Measurements from ENCODE around the gene CD209. TPM values are rescaled to one million over a fixed set of nuclear protein-coding genes. Genes with fewer than 3 reads are reported as not detected.
A peak's percentile ranks its signal among the peaks of the same experiment; 100 is the strongest.
"Not testable (repeated sequence)": the region's sequence is repeated elsewhere in the genome, so short reads cannot be mapped to it uniquely, and the experiment has no call there.

The CD209 gene
- total RNA-seq, 2 experiments from 2014 or later, result not detected

DNA sequence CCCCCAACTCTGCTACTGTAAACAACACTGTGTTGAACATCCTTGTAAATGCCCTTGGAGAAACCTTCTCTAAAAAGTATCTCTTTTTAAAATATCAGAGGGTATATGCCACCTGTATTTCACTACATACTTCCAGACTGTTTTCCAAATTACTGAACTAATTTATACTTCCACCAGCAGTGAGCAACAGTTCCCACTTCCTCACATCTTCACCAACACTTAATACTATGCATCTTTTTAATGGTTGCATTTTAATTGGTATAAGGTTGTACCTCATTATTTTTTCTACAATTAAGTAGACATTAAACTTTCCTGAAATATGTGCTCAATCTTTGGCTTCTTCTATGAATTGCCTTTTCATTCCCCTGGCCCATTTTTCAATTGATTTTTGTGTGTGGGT is 37.5 kb upstream of the CD209 start:
- Mint-ChIP-seq H3K4me3 (no peak overlapping the region), H3K9me3 (ENCODE audit: insufficient read depth) (no peaks in the 10 kb centered on the region), H3K4me1 (ENCODE audit: low read depth) (peaks cover 2% of the 10 kb centered on the region), H3K27ac (no peak overlapping the region), H3K27me3 (ENCODE audit: low read depth) (peaks cover 40% of the 10 kb centered on the region), H3K36me3 (ENCODE audit: low read depth) (no peaks in the 10 kb centered on the region)
- DNase-seq (no peak), ATAC-seq (no peak)
- ChIA-PET POLR2A (no interaction called here), CTCF (no interaction called here)

DNA sequence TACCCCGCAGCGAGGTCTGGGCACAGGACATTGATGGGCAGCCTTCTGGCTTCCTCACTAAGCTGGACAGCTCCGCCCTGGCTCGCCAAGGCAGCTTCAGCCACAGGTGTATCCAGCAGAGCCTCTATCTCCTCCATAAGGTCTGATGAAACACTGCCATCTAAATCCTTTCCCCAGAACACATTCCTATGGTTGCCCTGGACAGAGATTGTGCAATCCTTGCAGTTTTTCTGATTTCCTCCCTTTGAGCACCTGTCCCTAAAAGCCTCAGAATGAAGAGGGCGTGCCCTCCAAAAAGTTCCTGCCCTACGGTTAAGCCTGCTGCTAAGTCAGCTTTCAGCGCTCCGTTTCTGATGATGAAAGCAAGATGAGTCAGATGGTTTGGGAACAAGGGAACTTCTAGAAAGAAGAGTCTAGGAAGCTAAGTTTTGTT is 36.7 kb upstream of the CD209 start:
- POLR2A ChIA-PET, result no interaction called here
- CTCF ChIA-PET, result no interaction called here

DNA sequence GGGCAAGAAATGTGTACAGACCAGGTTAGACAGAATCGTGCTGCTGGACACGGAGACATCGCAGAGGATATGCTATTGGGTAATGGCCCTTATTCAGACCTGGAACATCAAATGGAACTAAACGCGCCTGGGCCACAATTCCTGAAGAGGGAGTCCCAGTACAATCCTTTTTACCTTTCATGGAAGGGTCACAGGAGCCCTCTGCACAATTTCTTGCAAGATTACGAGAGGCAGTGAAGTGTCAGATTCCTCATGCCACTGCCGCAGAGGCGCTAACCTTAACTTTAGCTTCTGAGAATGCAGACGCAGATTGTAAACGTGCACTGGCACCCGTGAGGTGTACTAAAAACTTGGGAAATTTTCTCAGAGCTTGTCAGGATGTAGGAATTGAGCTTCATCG is 33.8 kb upstream of the CD209 start:
- DNase-seq (no peak), ATAC-seq (no peak)
- CTCF ChIA-PET, result no interaction called here
- peaks cover 24% of the 10 kb centered on the region for H3K27me3 Mint-ChIP-seq (ENCODE audit: low read depth)
- no peaks in the 10 kb centered on the region for H3K4me1 Mint-ChIP-seq (ENCODE audit: low read depth)
- H3K27ac Mint-ChIP-seq, result no peak overlapping the region
- no peak overlapping the region for H3K4me3 Mint-ChIP-seq
- no peaks in the 10 kb centered on the region for H3K36me3 Mint-ChIP-seq (ENCODE audit: low read depth)
- no peaks in the 10 kb centered on the region for H3K9me3 Mint-ChIP-seq (ENCODE audit: insufficient read depth)
- POLR2A ChIA-PET, result no interaction called here

More for the DNA sequence above, 36.7 kb upstream of the CD209 start:
- H3K4me3 Mint-ChIP-seq, result no peak overlapping the region
- ATAC-seq (no peak), DNase-seq (no peak)
- H3K4me1 Mint-ChIP-seq (ENCODE audit: low read depth), result no peaks in the 10 kb centered on the region
- no peaks in the 10 kb centered on the region for H3K9me3 Mint-ChIP-seq (ENCODE audit: insufficient read depth)
- peaks cover 32% of the 10 kb centered on the region for H3K27me3 Mint-ChIP-seq (ENCODE audit: low read depth)
- no peaks in the 10 kb centered on the region for H3K36me3 Mint-ChIP-seq (ENCODE audit: low read depth)
- no peak overlapping the region for H3K27ac Mint-ChIP-seq

DNA sequence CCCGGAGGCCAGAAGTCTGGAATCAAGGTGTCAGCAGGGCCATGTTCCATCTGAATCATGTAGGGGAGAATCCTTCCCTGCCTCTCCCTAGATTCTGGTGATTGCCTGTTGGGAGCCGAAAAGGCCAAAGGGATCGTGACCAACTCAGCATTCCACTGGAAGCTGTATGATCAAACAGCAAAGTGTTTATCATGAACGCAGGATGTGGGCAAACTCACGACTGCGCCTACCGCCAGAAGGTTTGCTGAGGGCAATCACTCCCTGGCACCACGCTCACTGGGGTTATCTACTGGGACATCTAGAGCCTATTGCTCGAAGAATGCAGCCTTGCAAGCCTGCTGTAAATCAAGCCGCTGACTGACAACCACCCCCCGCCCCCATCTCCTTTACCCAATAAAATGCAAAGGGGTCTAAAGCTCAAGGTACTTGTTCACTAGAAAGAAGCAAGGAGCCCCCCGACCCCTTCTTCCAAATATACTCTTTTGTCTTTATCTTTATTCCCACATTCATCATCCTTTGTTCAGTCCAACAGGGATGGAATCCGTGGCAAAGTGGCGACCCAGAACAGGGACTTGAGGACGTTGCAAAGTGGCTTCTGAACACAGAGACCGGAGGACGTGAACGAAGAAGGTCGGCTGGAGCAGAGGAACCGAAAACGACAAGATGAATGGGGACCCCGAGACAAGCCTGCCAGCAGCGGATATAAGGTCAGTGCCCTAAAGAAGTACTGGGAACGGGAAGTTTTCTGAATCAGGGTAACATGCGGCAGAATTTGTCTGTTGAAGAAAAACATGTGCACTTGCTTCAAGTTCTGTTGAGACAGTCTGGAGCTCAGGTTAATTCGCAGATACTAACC is 32.5 kb upstream of the CD209 start:
- Mint-ChIP-seq H3K4me3 (no peak overlapping the region), H3K4me1 (ENCODE audit: low read depth) (no peaks in the 10 kb centered on the region), H3K9me3 (ENCODE audit: insufficient read depth) (no peaks in the 10 kb centered on the region), H3K27me3 (ENCODE audit: low read depth) (peaks cover 26% of the 10 kb centered on the region), H3K27ac (no peak overlapping the region), H3K36me3 (ENCODE audit: low read depth) (no peaks in the 10 kb centered on the region)
- ChIA-PET POLR2A (no interaction called here), CTCF (no interaction called here)
- ATAC-seq (no peak), DNase-seq (no peak)

DNA sequence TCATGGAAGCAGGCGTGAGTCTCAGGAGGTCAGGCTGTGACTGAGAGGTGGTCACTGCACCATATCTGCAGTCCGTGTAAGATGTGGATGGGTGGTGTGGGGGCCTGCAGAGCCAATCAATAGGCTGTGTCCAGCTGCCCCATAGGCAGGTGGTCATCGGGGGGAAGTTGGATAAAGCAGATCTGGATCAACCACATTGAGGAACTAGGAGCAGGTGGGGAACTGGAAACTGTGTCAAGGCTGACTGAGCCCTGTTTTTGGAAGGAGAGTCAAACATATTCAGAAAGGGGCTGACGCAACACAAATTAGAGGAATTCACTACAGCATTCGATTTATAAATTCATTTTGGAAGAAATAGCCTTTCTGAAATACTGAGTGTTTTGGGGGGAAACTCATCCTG is 30.7 kb upstream of the CD209 start:
- no peak for DNase-seq
- ATAC-seq, result no peak
- no peaks in the 10 kb centered on the region for H3K36me3 Mint-ChIP-seq (ENCODE audit: low read depth)
- H3K27me3 Mint-ChIP-seq (ENCODE audit: low read depth), result peaks cover 14% of the 10 kb centered on the region
- H3K9me3 Mint-ChIP-seq (ENCODE audit: insufficient read depth), result no peaks in the 10 kb centered on the region
- peaks cover 2% of the 10 kb centered on the region for H3K4me1 Mint-ChIP-seq (ENCODE audit: low read depth)
- no peak overlapping the region for H3K4me3 Mint-ChIP-seq
- ChIA-PET POLR2A (no interaction called here), CTCF (interaction anchor here (0.5 kb wide), 1 partner anchor 1622 kb away, joined by 3 read pairs; no protein-coding TSS in a partner anchor)
- no peak overlapping the region for H3K27ac Mint-ChIP-seq

DNA sequence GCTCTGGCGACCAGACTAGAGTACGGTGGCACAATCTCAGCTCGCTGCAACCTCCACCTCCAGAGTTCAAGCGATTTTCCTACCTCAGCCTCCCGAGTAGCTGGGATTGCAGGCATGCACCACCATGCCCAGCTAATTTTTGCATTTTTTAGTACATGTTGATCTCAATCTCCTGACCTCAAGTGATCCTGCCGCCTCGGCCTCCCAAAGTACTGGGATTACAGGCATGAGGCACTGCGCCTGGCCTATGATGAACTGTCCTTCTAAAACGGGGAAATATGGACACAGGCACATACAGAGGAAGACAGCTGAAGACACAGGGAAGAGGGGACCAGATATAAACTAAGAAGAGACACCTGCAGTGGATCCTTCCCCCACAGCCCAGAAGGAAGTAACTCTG is 28.4 kb upstream of the CD209 start:
- no peak for ATAC-seq
- ChIA-PET CTCF (no interaction called here), POLR2A (no interaction called here)
- Mint-ChIP-seq H3K27me3 (ENCODE audit: low read depth) (peaks cover 11% of the 10 kb centered on the region), H3K36me3 (ENCODE audit: low read depth) (no peaks in the 10 kb centered on the region), H3K27ac (no peak overlapping the region), H3K4me3 (no peak overlapping the region), H3K4me1 (ENCODE audit: low read depth) (peaks cover 16% of the 10 kb centered on the region), H3K9me3 (ENCODE audit: insufficient read depth) (no peaks in the 10 kb centered on the region)
- DNase-seq, result no peak

DNA sequence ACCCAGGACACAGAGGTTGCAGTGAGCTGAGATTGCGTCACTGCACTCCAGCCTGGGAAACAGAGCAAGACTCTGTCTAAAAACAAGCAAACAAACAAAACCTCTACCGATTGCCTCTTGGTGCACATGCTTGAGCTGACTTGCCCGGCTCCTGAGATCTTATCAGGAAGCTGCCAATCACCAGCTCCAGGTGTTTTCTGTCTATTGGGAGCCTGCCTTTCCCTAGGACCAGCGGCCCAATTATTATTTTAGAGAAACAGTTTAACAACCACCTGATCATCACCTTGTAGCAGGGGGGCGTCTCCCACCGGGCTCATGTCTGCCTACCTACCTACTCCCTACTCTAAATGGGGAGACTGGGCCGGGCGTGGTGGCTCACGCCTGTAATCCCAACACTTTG is 26.5 kb upstream of the CD209 start:
- H3K9me3 Mint-ChIP-seq (ENCODE audit: insufficient read depth), result no peaks in the 10 kb centered on the region
- ChIA-PET CTCF (no interaction called here), POLR2A (no interaction called here)
- no peak for ATAC-seq
- H3K4me3 Mint-ChIP-seq, result no peak overlapping the region
- DNase-seq, result no peak
- no peaks in the 10 kb centered on the region for H3K36me3 Mint-ChIP-seq (ENCODE audit: low read depth)
- no peak overlapping the region for H3K27ac Mint-ChIP-seq
- H3K4me1 Mint-ChIP-seq (ENCODE audit: low read depth), result peaks cover 16% of the 10 kb centered on the region
- H3K27me3 Mint-ChIP-seq (ENCODE audit: low read depth), result peaks cover 13% of the 10 kb centered on the region

DNA sequence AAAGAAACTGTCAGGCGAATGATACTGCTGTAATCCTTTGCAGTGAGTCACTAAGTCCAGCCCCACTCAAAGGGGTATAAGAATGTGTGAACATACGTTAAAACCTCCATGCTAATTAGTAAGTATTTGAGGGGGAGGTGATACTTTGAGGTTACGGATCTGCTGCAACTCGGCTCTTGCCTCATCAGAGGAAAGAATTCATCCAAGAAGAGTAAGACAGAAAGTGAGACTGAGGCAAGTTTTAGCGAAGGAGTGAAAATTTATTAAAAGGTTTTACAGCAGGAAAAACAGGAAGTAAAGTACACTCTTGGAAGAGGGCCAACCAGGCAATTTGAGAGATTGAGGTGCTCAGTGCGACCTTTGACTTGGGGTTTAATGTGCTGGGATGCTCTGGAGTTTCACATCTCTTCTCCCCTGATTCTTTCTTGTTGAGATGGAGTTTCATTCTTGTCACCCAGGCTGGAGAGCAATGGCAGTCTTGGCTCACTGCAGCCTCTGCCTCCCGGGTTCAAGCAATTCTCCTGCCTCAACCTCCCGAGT is 25.5 kb upstream of the CD209 start:
- Mint-ChIP-seq H3K4me3 (no peak overlapping the region), H3K4me1 (ENCODE audit: low read depth) (peaks cover 16% of the 10 kb centered on the region), H3K9me3 (ENCODE audit: insufficient read depth) (no peaks in the 10 kb centered on the region), H3K27ac (peak overlapping the region; percentile 31), H3K36me3 (ENCODE audit: low read depth) (no peaks in the 10 kb centered on the region), H3K27me3 (ENCODE audit: low read depth) (peaks cover 9% of the 10 kb centered on the region)
- ATAC-seq, result peak; percentile 73
- POLR2A ChIA-PET, result no interaction called here
- CTCF ChIA-PET, result no interaction called here
- peak; percentile 24 for DNase-seq

DNA sequence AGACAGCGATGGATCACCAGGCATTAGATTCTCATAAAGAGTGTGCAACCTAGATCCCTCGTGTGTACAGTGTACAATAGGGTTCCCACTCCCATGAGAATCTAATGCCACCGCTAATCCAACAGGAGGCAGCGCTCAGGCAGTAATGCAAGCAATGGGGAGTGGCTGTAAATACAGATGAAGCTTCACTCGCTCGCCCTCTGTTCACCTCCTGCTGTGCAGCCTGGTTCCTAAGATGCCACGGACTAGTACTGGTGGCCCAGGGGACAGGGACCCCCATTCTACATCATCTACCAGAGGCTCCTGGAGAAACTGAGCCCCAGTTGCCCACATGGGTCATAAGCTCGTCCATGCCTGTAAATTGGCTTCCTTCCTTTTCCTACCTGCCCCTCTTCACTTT is 23.7 kb upstream of the CD209 start:
- Mint-ChIP-seq H3K27ac (no peak overlapping the region), H3K27me3 (ENCODE audit: low read depth) (peaks cover 12% of the 10 kb centered on the region), H3K36me3 (ENCODE audit: low read depth) (no peaks in the 10 kb centered on the region), H3K4me1 (ENCODE audit: low read depth) (peaks cover 16% of the 10 kb centered on the region), H3K9me3 (ENCODE audit: insufficient read depth) (no peaks in the 10 kb centered on the region), H3K4me3 (no peak overlapping the region)
- ChIA-PET CTCF (interaction anchor here (1.4 kb wide), 1 partner anchor 29 kb away, joined by 3 read pairs; no protein-coding TSS in a partner anchor), POLR2A (no interaction called here)
- DNase-seq, result no peak
- ATAC-seq, result no peak

DNA sequence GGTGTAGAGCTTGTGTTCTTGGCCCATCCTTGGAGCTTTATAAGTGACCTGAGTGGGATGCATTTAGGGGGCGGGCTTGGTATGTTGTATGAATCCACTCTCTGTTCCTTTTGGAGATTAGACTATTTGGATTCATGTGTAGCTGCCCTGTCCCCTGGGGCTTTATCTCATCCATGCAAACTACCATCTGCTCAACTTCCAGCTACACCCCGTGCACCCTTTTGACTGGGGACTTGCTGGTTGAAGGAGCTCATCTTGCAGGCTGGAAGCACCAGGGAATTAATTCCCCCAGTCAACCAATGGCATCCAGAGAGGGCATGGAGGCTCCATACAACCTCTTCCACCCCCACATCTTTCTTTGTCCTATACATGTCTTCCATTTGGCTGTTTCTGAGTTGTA is 21.8 kb upstream of the CD209 start:
- Mint-ChIP-seq H3K27me3 (ENCODE audit: low read depth) (peaks cover 10% of the 10 kb centered on the region), H3K9me3 (ENCODE audit: insufficient read depth) (no peaks in the 10 kb centered on the region), H3K4me3 (no peak overlapping the region), H3K27ac (no peak overlapping the region), H3K4me1 (ENCODE audit: low read depth) (peaks cover 16% of the 10 kb centered on the region), H3K36me3 (ENCODE audit: low read depth) (no peaks in the 10 kb centered on the region)
- DNase-seq, result no peak
- CTCF ChIA-PET, result no interaction called here
- POLR2A ChIA-PET, result no interaction called here
- ATAC-seq, result no peak

DNA sequence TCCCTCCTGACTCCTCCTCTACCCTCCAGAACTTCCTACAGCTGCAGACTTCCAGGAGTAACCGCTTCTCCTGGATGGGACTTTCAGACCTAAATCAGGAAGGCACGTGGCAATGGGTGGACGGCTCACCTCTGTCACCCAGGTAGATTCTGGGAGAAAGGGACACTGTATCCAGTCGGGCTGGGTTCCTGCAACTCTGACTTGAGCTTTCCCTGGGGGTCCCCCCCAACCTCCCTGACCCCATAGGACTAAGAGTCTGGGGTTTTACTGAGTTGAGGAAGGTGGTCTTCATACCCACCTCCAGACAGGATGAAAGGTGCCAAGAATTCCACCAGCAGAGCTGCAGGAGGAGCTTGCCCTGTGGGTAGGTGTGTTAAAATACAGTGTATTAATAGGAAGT is 20.2 kb upstream of the CD209 start:
- Mint-ChIP-seq H3K4me3 (no peak overlapping the region), H3K27me3 (ENCODE audit: low read depth) (peaks cover 10% of the 10 kb centered on the region), H3K4me1 (ENCODE audit: low read depth) (peaks cover 8% of the 10 kb centered on the region), H3K27ac (no peak overlapping the region), H3K36me3 (ENCODE audit: low read depth) (no peaks in the 10 kb centered on the region), H3K9me3 (ENCODE audit: insufficient read depth) (no peaks in the 10 kb centered on the region)
- ChIA-PET POLR2A (no interaction called here), CTCF (no interaction called here)
- ATAC-seq, result no peak
- no peak for DNase-seq

DNA sequence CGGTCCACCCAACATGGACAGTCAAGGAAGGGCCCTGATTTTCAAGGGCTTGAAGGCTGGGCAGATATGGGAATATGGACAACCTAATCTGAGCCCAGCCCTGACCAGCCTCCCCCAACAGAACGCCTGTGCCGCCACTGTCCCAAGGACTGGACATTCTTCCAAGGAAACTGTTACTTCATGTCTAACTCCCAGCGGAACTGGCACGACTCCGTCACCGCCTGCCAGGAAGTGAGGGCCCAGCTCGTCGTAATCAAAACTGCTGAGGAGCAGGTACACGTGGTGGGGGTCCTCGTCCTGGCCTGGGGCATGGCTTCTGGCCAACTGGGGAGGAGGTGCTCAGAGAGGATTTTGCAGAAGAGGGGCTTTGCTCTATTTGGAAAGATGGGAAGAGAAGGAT is 19.2 kb upstream of the CD209 start:
- Mint-ChIP-seq H3K9me3 (ENCODE audit: insufficient read depth) (no peaks in the 10 kb centered on the region), H3K36me3 (ENCODE audit: low read depth) (peaks cover 2% of the 10 kb centered on the region), H3K27me3 (ENCODE audit: low read depth) (peaks cover 8% of the 10 kb centered on the region), H3K4me3 (no peak overlapping the region), H3K4me1 (ENCODE audit: low read depth) (peaks cover 2% of the 10 kb centered on the region), H3K27ac (no peak overlapping the region)
- ChIA-PET POLR2A (no interaction called here), CTCF (no interaction called here)
- DNase-seq (no peak), ATAC-seq (no peak)

DNA sequence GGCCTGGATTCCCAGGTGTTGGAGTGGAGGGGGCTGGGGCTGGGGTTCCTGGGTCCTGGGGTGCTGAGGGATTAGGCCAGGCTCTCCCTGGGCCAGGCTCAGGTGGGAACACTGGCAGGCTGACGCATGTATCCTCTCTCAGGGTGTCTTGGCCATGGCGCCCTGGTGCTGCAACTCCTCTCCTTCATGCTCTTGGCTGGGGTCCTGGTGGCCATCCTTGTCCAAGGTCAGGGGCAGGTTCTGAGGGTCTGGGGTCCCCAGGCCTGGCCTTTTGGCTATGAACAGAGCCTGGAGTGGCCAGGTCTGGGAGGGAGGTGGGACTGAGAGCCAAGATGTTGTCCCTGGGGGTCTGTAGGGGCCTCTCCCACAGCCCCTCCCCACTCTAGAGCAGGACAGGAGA is 17.7 kb upstream of the CD209 start:
- H3K27me3 Mint-ChIP-seq (ENCODE audit: low read depth); DNase-seq; ATAC-seq; H3K9me3 Mint-ChIP-seq (ENCODE audit: insufficient read depth); H3K36me3 Mint-ChIP-seq (ENCODE audit: low read depth); POLR2A ChIA-PET; H3K27ac Mint-ChIP-seq; H3K4me3 Mint-ChIP-seq; CTCF ChIA-PET; H3K4me1 Mint-ChIP-seq (ENCODE audit: low read depth): not testable (repeated sequence)

Data from activated CD8-positive, alpha-beta T cell treated with anti-CD3 and anti-CD28 coated beads, Interleukin-2, amount 10 ng/mL, durations not matched to agents 7 days and 5 days (primary cell).